Adipocyte (in vitro differentiated cells): ENCODE data around the gene HOXA5.
A peak's percentile ranks its signal among the peaks of the same experiment; 100 is the strongest.

Experiments used
- DNase-seq: peaks from one replicate; pipeline ENCODE4 v3.0.0-alpha.2; 2015; ENCODE audit warnings: low read depth
- H3K27me3 ChIP-seq: replicated peaks from 2 replicates; pipeline ENCODE4 v1.7.0; 2013; ENCODE audit warnings: mild to moderate bottlenecking, low read length, moderate library complexity; ENCODE audit not compliant: control insufficient read depth, insufficient read depth
- H3K36me3 ChIP-seq: 2 replicates; pipeline ENCODE4 v1.7.0; 2013; ENCODE audit warnings: low read length, mild to moderate bottlenecking, moderate library complexity; ENCODE audit not compliant: control insufficient read depth, insufficient read depth, severe bottlenecking
- H3K4me1 ChIP-seq: 2 replicates; pipeline ENCODE4 v1.7.0; 2013; ENCODE audit warnings: mild to moderate bottlenecking, low read length, moderate library complexity; ENCODE audit not compliant: control insufficient read depth, insufficient read depth
- H3K4me3 ChIP-seq: 2 replicates; pipeline ENCODE4 v1.7.0; 2013; ENCODE audit warnings: mild to moderate bottlenecking, low read length, moderate library complexity
- H3K9ac ChIP-seq: 2 replicates; pipeline ENCODE4 v1.7.0; 2013; ENCODE audit warnings: mild to moderate bottlenecking, low read length, moderate library complexity
- H3K9me3 ChIP-seq: 2 replicates; pipeline ENCODE4 v1.7.0; 2013; ENCODE audit warnings: mild to moderate bottlenecking, low read length, moderate library complexity; ENCODE audit not compliant: control insufficient read depth

The HOXA5 gene

GRCh38 chr7:27167916-27168264 is 24.4 kb upstream of the HOXA5 start:
- no peak for DNase-seq
- no peaks in the 10 kb centered on the region for H3K27me3 ChIP-seq

GRCh38 chr7:27166531-27167505 is 23.3 kb upstream of the HOXA5 start:
- H3K27me3 ChIP-seq, result no peaks in the 10 kb centered on the region
- H3K4me3 ChIP-seq, result peak overlapping the region; percentile 94
- DNase-seq, result no peak

More at GRCh38 chr7:27167916-27168264, 24.4 kb upstream of the HOXA5 start:
- Histone ChIP-seq H3K36me3 (peaks cover 3% of the 10 kb centered on the region), H3K4me3 (peak overlapping the region; percentile 94), H3K4me1 (peaks cover 41% of the 10 kb centered on the region), H3K9ac (peak overlapping the region; percentile 93), H3K9me3 (no peaks in the 10 kb centered on the region)

GRCh38 chr7:27165996-27166530 is 22.6 kb upstream of the HOXA5 start:
- Histone ChIP-seq H3K9ac (peak overlapping the region; percentile 93), H3K9me3 (no peaks in the 10 kb centered on the region), H3K4me3 (peak overlapping the region; percentile 94), H3K36me3 (peaks cover 5% of the 10 kb centered on the region), H3K27me3 (no peaks in the 10 kb centered on the region), H3K4me1 (peaks cover 39% of the 10 kb centered on the region)
- no peak for DNase-seq

More at GRCh38 chr7:27166531-27167505, 23.3 kb upstream of the HOXA5 start:
- peaks cover 5% of the 10 kb centered on the region for H3K36me3 ChIP-seq
- no peaks in the 10 kb centered on the region for H3K9me3 ChIP-seq
- H3K9ac ChIP-seq, result peak overlapping the region; percentile 93
- H3K4me1 ChIP-seq, result peaks cover 37% of the 10 kb centered on the region

- H3K36me3 ChIP-seq, result peaks cover 5% of the 10 kb centered on the region
- H3K4me1 ChIP-seq, result peaks cover 42% of the 10 kb centered on the region
- H3K9me3 ChIP-seq, result no peaks in the 10 kb centered on the region
- no peaks in the 10 kb centered on the region for H3K27me3 ChIP-seq
- H3K9ac ChIP-seq, result peak within 1 kb of the TSS; percentile 93
- peak within 1 kb of the TSS; percentile 94 for H3K4me3 ChIP-seq
- DNase-seq, result no peak
Observed at GRCh38 chr7:27165089-27165995, 21.9 kb upstream of the HOXA5 start, which contains the start of gene HOXA9. Gene HOXA9 (minus strand): TSS chr7:27165537. CDS start chr7:27165457, 80 bp downstream.

GRCh38 chr7:27164367-27165088 is 21.0 kb upstream of the HOXA5 start:
- H3K4me3 ChIP-seq, result peak overlapping the region; percentile 94
- peaks cover 46% of the 10 kb centered on the region for H3K4me1 ChIP-seq
- H3K9me3 ChIP-seq, result no peaks in the 10 kb centered on the region
- peak overlapping the region; percentile 93 for H3K9ac ChIP-seq
- peaks cover 5% of the 10 kb centered on the region for H3K36me3 ChIP-seq
- DNase-seq, result no peak
- no peaks in the 10 kb centered on the region for H3K27me3 ChIP-seq

GRCh38 chr7:27164045-27164366 is 20.5 kb upstream of the HOXA5 start:
- H3K4me1 ChIP-seq, result peaks cover 46% of the 10 kb centered on the region
- H3K4me3 ChIP-seq, result peak overlapping the region; percentile 94
- H3K27me3 ChIP-seq, result no peaks in the 10 kb centered on the region
- no peak for DNase-seq
- H3K36me3 ChIP-seq, result peaks cover 5% of the 10 kb centered on the region
- peak overlapping the region; percentile 93 for H3K9ac ChIP-seq
- H3K9me3 ChIP-seq, result no peaks in the 10 kb centered on the region

- DNase-seq, result no peak
Observed at GRCh38 chr7:27163288-27164044, 20.0 kb upstream of the HOXA5 start.

GRCh38 chr7:27162561-27163287 is 19.2 kb upstream of the HOXA5 start:
- Histone ChIP-seq H3K9ac (peak overlapping the region; percentile 93), H3K4me3 (peak overlapping the region; percentile 94), H3K27me3 (no peaks in the 10 kb centered on the region)

More at GRCh38 chr7:27163288-27164044, 20.0 kb upstream of the HOXA5 start:
- Histone ChIP-seq H3K4me3 (peak overlapping the region; percentile 94), H3K9ac (peak overlapping the region; percentile 93), H3K4me1 (peaks cover 43% of the 10 kb centered on the region), H3K9me3 (no peaks in the 10 kb centered on the region), H3K36me3 (peaks cover 5% of the 10 kb centered on the region), H3K27me3 (no peaks in the 10 kb centered on the region)

GRCh38 chr7:27161721-27162560 is 18.5 kb upstream of the HOXA5 start:
- Histone ChIP-seq H3K4me3 (peak overlapping the region; percentile 94), H3K9me3 (no peaks in the 10 kb centered on the region), H3K27me3 (no peaks in the 10 kb centered on the region), H3K36me3 (peaks cover 5% of the 10 kb centered on the region), H3K9ac (peak overlapping the region; percentile 93), H3K4me1 (peaks cover 32% of the 10 kb centered on the region)
- no peak for DNase-seq

More at GRCh38 chr7:27162561-27163287, 19.2 kb upstream of the HOXA5 start:
- peaks cover 5% of the 10 kb centered on the region for H3K36me3 ChIP-seq
- peaks cover 36% of the 10 kb centered on the region for H3K4me1 ChIP-seq
- no peak for DNase-seq
- no peaks in the 10 kb centered on the region for H3K9me3 ChIP-seq
